GM21786 (cell line): ENCODE data around the gene HSPH1.

Experiments used
- ATAC-seq: cut with Tn5 transposase; IDR thresholded peaks from one replicate; pipeline ENCODE4 v1.9.1; 2021; ENCODE audit not compliant: unreplicated experiment

Gene HSPH1

GRCh38 chr13:31161557-31162150 is at the start of gene HSPH1:
Gene HSPH1 (minus strand): TSS chr13:31161904. CDS start chr13:31161582, 322 bp downstream.
- ATAC-seq, result peak; percentile 82

- ATAC-seq, result no peak
Measured at GRCh38 chr13:31209841-31210210, 48.1 kb upstream of the HSPH1 start.

DNA sequence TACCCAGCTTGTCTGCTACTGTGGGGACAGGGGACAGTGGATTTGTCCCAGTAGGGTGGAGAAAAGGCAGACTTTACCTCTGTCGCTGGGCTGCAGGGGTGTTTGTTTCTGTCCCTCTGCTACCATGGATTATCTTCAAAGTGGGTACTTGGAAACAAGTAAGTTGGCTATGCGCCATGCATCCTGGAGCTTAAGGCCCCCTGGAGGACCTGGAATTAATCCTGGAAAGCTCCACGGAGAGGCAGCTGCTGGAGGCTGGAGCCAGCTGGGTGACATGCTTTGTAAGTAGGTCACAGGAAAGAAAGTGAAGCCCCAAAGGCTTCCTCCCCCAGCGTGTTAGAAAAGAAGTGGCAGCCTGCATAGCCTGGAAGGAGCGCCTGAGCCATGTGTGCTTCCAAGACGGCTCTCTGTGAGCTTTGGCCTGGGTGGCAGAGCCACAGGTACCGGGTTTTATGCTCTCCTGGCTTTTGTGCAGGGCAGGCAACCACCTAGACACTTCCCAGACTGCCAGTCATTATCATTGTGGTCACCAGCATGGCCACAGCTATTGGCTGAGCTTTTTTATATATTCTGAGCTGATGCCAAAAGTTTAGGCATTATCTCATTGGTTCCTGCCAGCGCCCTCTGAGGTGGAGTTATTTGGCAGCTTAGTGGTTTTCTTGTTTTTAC is 47.6 kb upstream of the HSPH1 start:
- ATAC-seq, result no peak

DNA sequence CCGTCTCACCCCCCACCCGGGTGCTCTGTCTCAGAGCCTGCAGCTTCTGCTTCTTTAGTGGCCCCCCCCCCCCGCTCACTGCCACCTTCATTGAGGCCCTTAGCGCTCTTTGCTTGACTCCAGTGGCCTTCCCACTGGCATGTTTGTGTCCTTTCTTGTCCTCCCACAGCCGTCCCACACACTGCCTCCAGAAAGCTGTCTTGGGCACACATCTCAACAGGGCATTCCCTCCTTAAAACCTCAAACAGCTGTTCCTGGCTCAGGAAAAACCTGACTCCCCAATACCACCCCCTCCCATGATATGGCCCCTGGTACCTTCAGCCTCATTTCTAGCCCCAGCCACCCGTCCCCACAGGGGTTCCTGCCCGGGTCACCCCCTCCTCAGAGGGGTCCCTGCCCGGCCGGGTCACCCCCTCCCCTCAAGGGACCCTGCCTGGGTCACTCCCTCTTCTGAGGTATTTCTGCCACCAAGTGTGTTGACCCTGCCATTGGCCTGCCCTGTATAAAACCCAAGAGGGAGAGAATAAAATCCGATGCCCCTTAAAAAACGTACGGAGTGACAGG is 46.9 kb upstream of the HSPH1 start:
- ATAC-seq, result no peak

- no peak for ATAC-seq
Measured at GRCh38 chr13:31207661-31208552, 46.2 kb upstream of the HSPH1 start.

- no peak for ATAC-seq
Measured at GRCh38 chr13:31204592-31204991, 42.9 kb upstream of the HSPH1 start.

DNA sequence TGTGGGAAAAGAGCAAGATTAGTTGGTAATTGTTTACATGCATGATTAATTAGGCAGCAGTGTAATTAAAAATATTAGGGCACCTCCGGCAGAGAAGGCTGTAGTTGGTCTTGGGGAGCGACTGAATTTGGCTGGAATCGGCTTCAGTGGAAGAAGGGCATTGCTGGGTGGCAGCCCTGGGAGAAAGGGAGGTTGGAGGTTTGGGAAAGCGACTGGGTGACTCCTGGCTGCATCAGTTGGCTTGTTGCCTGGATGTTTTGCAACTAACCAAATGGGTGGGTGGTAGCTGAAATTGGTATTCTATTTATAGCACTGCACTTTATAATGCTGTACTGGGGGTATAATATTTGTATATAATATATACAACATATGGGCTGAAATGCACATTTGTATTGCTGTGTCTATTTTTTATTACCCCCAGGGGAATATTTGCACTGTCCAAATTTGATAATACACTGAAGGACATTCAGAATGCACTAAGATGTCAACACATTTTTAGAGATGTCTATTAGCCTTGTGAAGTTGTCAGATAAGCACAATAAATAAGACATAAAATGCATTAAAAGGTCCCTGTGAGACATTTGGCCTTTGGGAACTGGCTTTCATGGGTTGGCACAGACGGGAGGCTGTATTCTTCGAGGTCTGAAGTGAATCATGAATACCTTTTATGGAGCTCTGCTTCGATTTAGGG is 39.8 kb upstream of the HSPH1 start:
- no peak for ATAC-seq

- peak; percentile 7 for ATAC-seq
Measured at GRCh38 chr13:31200637-31200971, 38.9 kb upstream of the HSPH1 start.

GRCh38 chr13:31199849-31200636 is 38.3 kb upstream of the HSPH1 start, which contains the start of gene B3GLCT:
Gene B3GLCT (plus strand): TSS chr13:31199975. CDS start chr13:31200085, 110 bp downstream.
- peak; percentile 83 for ATAC-seq

DNA sequence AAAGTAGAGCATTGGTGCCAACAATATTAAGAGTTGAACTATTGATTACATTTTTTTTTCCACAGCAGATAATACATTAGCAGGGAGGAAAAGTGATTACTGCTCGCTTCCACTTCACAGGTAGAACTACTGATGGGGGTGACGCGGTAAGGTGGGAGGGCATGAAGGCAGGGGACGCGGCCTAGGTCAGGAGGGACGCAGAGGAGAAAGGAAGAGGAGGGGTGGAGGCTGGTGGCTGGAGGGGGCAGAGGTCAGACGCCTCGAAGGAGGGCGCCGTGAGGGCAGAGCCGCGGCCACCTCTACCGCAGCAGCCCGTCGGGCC is 37.8 kb upstream of the HSPH1 start:
- ATAC-seq, result no peak

GRCh38 chr13:31198519-31198918 is 36.8 kb upstream of the HSPH1 start:
- no peak for ATAC-seq

GRCh38 chr13:31196992-31197391 is 35.3 kb upstream of the HSPH1 start:
- no peak for ATAC-seq

DNA sequence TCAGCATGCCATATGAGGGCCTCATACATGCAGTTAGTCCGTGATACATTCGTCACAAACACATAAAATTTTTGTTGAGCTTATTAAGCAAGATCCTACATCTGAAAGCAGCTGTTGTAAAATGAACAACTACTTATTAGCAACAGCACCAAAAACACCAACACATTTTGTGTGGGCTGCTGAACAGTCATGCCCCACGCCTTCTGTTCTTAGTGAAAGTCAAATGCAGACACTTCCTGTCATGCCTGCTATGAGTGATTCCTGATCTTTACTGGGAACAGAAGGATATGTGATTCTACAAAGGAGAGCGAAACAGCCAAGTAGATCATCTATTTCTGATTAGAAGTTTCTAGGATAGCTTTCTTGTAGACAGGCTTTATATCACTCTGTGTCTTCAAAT is 33.9 kb upstream of the HSPH1 start:
- ATAC-seq, result no peak

- no peak for ATAC-seq
Measured at GRCh38 chr13:31192306-31192705, 30.6 kb upstream of the HSPH1 start.

GRCh38 chr13:31191748-31192147 is 30.0 kb upstream of the HSPH1 start:
- no peak for ATAC-seq

DNA sequence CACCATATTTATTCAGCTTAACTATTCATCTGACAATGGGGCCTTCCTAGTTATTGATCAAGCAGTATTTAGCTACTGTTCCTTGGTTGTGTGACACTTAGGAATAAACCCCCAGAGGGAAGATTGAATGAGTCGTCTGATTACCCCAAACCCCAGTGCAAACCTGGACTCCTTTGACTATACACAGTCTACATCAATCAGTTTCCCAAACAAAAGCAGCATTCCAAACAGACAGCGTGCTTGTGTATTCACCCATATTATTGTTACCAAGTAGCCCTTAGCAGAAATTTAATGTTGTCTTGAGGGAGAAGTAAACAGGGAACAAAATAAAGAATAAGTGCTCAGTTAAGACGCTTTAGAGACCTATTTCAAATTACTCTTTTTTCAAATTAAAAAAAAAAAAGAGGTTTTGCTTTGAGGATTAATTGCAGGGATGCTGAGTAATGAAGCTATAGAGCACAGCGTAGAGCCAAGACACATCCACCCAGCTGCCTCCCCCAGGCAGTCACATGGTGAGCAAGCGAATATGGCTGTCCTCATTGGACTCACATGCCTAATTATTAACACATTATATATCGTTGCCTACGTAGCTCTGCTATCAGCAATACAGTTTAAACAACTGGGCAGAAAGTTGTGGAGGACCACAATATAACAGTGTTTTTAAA is 23.4 kb upstream of the HSPH1 start:
- ATAC-seq, result no peak

- ATAC-seq, result no peak
Measured at GRCh38 chr13:31184451-31184850, 22.7 kb upstream of the HSPH1 start.

DNA sequence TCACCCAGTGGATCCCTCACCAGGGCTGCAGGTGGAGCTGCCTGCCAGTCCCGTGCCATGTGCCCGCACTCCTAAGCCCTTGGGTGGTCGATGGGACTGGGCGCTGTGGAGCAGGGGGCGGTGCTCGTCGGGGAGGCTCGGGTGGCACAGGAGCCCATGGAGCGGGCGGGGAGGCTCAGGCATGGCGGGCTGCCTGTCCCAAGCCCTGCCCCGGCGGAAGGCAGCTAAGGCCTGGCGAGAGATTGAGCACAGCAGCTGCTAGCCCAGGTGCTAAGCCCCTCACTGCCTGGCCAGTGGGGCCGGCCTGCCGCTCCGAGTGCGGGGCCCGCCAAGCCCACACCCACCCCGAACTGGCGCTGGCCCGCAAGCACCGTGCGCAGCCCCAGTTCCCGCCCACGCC is 21.3 kb upstream of the HSPH1 start:
- ATAC-seq, result no peak

- ATAC-seq, result no peak
Measured at GRCh38 chr13:31179754-31180153, 18.1 kb upstream of the HSPH1 start.

- ATAC-seq, result no peak
Measured at GRCh38 chr13:31179241-31179640, 17.5 kb upstream of the HSPH1 start.
